Activated T-cell treated with anti-CD3 and anti-CD28 coated beads, Interleukin-2, amount 50 U/mL, for 48 hours (primary cell): ENCODE data around the gene TRIM61.
"Not testable (repeated sequence)": the region's sequence is repeated elsewhere in the genome, so short reads cannot be mapped to it uniquely, and the experiment has no call there.

Source experiments
- DNase-seq, 2 experiments: peaks; one replicate each; pipeline ENCODE4 v3.0.0-alpha.2; 2020

TRIM61 gene

DNA sequence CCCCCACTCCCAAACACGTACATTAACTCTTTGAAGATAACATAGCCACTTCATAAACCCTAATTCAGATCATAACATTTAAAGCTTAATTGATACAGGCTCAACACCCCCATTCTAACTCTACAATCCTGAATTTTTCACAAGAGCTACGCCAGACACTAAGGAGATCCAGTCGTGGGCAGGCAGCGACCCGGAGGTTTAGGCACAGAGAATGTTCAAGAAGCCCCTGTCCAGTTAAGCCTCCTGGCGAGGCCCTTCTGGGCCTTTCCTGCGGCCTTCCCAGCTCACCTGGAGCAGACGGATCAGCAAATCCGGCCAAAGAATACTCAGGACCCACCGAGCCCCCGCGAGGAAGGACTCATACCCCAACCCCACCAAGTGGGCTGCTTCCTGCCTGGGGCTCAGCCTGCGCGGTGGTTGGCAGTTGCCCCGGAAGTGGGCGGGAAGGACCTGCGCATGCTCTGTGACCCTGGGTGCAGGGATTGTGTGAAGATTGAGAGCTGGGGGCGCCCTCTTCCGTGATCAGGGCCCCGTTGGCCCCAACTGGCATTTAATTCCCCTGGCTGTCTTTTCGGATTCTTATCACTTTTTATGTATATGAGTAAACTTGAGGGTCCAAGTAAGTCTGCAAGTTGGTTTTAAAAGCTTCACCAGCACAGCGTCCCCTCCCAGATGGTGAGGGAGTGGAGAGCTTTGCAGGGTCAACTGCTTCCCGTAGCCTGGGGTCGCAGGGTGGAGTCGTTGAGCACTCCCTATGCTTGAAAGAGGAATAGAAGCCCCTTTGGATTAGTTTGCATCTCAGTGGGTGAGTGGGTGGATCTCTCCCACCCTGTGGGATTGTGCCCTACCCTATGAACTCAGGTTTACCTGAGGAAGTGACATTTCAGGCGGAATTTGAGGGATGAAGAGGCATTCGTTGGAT lies at the start of gene TRIM61:
Gene TRIM61 (minus strand): TSS at position 415 of the 922 bp plus-strand sequence. CDS start 7,655 bp downstream, outside the sequence.
- peak; percentile 74 to 78 for DNase-seq

DNA sequence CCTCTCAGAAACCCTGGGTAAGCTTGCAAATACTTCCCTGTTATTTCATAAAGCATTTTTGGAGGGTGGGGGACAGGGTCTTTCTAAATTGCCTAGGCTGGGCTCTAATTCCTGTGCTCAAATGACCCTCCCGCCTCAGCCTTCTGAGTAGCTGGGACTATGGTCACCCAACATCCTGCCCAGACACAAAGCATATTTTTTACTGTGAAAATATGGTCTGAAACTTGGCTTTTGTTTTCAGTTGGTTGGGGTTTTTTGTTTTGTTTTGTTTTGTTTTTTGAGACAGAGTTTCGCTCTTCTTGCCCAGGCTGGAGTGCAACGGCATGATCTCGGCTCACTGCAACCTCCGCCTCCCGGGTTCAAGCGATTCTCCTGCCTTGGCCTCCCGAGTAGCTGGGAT lies 48.3 kb upstream of the TRIM61 start:
- DNase-seq = not testable (repeated sequence)

DNA sequence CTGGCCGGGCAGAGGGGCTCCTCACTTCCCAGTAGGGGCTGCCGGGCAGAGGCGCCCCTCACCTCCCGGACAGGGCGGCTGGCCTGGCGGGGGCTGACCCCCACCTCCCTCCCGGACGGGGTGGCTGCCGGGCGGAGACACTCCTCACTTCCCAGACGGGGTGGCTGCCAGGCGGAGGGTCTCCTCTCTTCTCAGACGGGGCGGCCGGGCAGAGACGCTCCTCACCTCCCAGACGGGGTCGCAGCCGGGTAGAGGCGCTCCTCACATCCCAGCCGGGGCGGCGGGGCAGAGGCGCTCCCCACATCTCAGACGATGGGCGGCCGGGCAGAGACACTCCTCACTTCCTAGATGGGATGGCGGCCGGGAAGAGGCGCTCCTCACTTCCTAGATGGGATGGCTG lies 42.5 kb upstream of the TRIM61 start:
- not testable (repeated sequence) for DNase-seq

DNA sequence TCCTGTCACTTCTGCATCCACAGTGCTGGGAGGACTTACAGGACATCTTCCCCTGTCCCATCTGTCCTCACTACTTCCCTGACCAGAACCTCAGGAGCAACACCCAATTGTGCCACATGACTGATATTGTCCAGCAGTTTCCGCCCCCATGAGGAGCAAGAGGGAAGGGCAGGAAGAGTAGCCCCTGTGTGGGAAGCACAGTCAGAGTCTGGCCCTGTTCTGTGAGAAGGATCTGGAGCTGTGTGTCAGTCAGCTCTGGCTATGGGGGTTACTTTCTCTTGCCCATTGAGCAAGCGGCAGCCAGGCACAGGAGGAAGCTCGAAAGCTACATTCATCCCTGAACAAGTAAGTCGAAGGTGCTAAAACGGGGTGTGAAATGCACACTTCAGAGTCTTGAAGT lies 39.5 kb upstream of the TRIM61 start:
- DNase-seq = no peak

DNA sequence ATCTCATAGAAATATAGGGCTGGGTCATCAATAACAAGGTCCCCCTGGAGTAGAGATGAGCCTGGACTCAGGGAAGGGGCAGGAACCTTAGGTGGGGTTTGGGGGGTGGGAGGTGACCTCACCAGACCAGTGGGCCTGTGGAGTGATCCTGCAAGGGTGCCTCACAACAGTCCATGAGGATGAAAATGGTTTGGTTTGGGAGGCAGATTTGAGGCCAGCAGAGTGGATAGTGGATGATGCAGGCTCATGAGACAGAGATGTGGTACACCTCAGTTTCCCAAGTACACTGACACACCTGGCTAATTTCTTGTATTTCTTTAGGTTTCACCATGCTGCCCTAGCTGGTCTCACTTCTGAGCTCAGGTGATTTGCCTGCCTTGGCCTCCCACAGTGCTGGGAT lies 36.2 kb upstream of the TRIM61 start:
- no peak for DNase-seq

DNA sequence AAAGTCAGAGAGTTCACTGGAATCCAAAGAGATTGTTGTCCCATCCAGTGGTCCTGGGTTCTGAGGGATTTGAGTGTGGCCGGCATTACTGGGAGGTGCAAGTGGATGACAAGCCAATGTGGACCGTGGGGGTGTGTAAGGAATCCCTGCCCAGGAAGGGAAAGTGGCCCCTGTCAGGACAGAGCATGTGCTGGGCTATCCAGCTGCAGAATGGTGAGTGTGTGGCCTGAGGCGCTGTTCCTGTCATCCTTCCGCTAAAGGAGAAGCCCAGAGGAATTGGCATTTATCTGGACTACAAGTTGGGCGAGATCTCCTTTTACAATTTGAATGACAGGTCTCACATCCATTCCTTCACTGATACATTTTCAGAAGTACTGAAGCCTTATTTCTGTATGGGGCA lies 33.9 kb upstream of the TRIM61 start:
- no peak for DNase-seq

DNA sequence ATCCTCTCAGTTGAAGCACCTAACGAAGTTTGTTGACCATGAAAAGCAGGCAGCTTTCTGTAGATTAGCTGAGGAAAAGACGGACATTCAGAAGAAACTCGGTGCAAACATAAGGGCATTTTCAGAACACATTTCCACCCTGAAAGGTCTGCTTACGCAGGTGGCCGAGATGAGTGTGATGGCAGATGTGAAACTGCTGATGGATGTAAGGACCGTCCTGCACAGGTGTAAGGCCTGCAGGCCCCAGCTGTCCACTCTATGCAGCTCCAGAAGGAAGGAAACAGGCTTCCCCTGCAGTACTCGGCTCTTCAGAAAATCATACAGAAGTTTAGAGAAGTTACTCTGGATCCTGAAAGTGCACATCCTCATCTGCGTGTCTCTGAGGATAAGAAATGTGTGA lies 33.5 kb upstream of the TRIM61 start:
- DNase-seq = no peak

DNA sequence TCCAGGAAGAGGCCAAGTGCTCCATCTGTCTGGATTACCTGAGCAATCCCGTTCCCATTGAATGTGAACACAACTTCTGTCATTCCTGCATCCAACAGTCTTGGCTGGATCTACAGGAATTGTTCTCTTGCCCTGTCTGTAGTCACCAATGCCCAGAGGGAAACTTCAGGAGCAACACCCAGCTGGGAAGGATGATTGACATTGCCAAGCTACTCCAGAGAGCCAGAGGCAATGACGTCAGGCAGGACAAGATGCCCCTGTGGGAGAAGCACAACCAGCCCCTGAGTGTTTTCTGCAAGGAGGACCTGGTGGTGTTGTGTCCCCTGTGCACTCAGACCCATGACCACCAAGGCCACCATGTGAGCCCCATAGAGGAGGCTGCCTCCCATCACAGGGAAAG lies 33.0 kb upstream of the TRIM61 start:
- DNase-seq = no peak

DNA sequence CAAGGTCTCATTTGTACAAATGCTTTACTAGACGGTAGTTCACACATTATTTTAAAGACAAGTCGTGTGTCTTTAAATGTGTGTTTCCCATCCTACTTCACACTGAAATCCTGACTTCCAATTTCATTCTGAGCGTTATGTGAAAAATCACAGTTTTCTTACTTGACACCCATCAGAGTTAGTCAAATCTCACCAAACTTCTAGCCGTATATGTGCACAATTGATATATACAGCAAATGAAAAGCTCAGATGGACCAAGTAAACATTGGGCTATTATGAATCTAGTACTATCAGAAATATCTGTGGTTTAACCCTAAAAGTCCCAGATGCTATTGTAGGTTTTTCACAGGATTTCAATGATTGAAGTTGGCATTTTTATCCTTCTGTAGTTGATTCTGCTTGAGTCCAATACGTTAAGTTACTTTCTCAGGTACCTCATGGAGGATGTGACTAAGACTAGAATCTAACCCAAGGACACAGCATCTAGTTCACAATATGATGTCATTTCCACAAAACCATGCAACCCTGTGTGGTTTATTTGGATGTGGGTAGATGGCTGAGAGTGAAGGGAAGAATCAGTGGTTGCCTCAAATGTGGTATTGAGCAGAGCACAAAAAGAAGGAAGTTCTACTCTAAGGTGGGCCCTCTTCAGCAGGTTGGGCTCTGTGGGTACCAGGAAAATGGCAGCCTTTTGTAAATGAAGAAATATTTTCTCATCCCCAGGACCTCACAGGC lies 32.2 kb upstream of the TRIM61 start:
- no peak for DNase-seq

DNA sequence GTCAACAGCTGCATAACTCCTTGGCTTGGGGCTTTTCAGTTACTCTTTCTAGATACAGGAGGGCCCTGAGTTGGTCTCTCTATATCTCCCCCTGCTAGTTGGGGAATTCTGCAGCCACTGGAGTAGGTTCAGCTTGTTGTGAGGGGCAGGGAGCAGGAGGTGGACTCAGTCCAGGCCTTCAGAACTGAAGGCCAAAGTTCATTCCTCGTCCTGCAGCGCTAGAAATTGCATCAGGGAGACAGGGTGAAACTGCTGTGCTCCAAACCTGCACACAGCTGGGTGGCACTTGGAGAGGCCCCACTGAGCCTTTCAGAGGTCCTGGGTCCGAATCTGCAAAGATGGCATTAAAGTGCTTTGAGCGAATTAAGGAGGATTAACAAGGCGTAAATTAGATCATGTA lies 29.4 kb upstream of the TRIM61 start:
- no peak for DNase-seq

DNA sequence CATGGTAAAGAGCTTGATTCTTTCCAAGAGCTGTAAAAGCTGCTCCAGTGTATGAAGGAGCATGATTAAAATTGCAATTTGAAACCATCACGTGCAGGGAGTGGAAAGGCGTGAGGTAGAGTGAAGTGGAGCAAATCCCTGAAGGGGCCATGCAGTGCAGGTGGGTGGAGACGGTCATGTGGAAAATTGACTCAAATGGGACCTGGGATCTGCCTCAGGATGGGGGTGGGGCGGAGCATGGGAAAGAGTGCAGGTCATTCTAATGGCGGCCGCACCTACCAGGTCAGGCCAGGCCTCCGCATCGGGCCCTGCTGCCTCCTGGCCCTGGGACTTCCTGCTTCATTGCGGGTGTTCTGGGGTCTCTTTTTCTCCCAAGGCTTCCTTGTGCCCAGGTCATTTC lies 29.0 kb upstream of the TRIM61 start:
- no peak for DNase-seq

DNA sequence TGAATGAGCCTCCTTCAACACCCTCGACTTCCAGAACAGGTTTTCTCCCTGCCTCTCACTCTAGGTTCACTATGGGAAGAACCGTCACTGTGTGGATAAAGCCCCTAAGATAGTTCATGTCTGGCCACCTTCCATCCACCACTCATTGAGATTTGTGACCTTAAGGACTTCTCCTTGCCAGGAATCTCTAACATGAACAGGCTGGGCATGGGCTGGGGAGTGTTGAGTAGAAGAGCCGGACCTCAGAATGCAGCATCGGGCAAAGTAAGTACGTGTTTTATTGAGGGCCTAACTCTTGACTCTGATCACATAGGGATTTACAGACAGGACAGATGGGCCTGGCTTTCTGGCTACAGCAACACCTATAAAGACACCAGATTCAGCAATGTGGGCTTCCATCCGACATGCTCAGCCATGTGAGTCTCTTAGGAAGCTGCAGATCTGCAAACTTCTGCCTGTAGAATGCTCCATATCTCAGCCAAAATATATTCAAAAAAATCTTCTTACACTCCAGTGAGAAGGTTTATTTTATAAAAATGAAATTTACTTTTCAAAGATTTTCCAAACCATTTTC lies 28.0 kb upstream of the TRIM61 start:
- no peak for DNase-seq

DNA sequence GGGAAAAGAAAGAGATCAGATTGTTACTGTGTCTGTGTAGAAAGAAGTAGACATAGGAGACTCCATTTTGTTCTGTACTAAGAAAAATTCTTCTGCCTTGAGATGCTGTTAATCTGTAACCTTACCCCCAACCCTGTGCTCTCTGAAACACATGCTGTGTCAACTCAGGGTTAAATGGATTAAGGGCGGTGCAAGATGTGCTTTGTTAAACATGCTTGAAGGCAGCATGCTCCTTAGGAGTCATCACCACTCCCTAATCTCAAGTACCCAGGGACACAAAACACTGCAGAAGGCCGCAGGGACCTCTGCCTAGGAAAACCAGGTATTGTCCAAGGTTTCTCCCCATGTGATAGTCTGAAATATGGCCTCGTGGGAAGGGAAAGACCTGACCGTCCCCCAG lies 24.5 kb upstream of the TRIM61 start:
- DNase-seq = not testable (repeated sequence)

DNA sequence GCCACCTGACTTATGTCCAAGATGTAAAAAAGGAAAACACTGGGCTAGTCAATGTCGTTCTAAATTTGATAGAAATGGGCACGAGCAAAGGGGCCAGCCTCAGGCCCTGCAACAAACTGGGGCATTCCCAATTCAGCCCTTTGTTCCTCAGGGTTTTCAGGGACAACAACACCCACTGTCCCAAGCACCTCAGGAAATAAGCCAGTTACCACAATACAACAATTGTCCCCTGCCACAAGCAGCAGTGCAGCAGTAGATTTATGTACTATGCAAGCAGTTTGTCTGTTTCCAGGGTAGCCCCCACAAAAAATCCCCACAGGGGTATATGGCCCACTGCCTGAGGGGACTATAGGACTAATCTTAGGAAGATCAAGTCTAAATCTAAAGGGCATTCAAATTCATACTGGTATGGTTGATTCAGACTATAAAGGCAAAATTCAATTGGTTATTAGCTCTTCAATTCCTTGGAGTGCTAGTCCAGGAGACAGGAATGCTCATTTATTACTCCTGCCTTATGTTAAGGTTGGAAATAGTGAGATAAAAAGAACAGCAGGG lies 21.1 kb upstream of the TRIM61 start:
- not testable (repeated sequence) for DNase-seq

DNA sequence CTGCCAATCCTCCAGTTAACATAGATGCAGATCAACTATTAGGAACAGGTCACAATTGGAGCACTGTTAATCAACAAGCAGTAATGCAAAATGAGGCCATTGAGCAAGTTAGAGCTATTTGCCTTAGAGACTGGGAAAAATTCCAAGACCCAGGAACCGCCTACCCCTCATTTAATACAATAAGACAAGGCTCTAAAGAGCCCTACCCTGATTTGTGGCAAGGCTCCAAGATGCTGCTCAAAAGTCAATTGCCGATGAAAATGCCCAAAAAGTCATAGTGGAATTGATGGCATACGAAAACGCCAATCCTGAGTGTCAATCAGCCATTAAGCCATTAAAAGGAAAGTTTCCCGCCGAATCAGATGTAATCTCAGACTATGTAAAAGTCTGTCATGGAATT lies 20.5 kb upstream of the TRIM61 start:
- DNase-seq = no peak

DNA sequence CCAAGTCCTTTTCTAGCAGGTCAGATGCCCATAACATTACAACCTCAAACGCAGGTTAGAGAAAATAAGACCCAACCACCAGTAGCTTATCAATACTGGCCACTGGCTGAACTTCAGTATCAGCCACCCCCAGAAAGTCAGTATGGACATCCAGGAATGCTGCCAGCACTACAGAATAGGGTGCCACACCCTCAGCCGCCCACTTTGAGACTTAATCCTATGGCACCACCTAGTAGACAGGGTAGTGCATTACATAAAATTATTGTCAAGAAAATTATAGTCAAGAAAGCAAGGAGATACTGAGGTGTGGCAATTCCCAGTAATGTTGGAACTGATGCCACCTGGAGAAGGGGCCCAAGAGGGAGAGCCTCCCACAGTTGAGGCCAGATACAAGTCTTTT lies 19.9 kb upstream of the TRIM61 start:
- no peak for DNase-seq

DNA sequence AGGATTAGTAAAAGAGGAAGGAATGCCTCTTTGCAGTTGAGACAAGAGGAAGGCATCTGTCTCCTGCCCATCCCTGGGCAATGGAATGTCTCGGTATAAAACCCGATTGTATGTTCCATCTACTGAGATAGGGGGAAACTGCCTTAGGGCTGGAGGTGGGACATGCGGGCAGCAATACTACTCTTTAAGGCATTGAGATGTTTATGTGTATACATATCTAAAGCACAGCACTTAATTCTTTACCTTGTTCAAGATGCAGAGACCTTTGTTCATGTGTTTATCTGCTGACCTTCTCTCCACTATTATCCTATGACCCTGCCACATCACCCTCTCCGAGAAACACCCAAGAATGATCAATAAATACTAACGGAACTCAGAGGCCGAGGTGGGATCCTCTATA lies 18.7 kb upstream of the TRIM61 start:
- not testable (repeated sequence) for DNase-seq

DNA sequence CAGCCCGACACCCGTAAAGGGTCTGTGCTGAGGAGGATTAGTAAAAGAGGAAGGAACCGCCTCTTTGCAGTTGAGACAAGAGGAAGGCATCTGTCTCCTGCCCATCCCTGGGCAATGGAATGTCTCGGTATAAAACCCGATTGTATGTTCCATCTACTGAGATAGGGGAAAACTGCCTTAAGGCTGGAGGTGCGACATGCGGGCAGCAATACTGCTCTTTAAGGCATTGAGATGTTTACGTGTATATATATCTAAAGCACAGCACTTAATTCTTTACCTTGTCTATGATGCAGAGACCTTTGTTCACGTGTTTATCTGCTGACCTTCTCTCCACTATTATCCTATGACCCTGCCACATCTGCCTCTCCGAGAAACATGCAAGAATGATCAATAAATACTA lies 13.3 kb upstream of the TRIM61 start:
- DNase-seq = not testable (repeated sequence)

DNA sequence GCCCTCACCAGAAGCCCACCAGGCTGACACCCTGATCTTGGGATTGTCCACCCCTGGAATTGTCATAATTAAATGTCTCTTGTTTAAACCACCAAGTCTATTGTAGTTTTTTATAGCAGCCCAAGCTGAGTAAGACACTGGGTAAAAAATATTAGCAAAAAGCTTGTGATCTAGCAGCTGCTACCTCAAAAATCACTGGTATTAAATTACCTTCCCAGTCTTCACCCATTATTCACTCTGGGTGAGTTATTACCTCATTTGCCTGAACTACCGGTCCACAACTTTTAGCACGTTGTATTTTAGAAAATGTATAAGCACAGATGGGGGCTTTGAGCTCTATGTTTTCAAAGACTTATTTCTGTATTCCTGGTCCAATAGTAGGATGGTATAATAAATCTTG lies 12.0 kb upstream of the TRIM61 start:
- DNase-seq = no peak

DNA sequence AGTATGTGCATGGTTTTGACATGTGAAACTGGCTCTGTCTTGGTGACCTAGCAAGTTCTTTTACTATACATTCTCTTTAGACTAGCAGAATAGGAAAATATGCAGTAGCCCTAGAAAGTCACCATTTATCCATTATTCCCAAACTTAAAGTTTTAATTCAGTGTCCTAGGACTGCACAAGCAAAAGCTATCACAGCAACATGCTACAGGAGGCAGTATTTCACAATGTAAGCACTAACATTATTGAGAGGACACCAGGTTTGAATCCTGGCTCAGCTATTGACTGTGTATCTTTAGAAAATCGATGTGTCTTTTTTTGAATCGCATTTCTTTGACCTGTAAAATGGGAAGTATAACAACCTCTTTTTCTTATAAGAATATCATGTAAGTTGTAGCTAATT lies 5.5 kb downstream of the TRIM61 start:
- not testable (repeated sequence) for DNase-seq

DNA sequence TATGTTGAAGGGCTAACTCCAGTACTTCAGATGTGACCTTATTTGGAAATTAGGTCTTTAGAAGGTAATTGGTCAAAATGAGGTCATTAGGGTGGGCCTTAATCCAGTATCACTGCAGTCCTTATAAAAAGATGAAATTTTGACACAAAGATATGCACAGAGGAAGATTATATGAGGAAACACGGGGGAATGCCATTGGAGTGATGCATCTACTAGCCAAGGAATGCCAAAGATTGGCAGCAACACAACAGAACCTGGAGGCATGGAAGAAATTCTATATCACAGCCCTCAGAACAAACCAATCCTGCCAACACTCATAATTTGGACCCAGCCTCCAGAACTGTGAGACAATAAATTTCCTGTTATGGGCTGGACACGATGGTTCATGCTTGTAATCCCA lies 17.6 kb downstream of the TRIM61 start:
- DNase-seq = no peak

DNA sequence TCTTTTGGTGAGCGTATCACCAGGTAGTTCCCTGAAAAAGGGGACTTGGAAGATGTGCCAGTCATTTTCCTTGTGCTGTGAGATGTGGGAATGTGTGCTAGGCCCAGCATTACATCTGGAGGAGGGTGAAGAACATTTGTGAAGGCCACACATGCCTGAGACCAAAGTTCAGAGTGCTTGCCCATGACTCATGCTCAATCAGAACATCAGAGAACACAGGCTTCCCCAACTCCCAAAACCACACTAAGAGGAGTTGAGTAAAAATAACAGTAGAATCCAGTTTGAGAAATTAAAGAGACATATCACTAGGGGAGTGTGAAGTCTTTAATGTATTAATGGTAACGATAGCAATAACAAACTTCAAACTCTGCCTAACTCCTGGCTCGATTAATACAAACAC lies 18.0 kb downstream of the TRIM61 start:
- not testable (repeated sequence) for DNase-seq
